ENCODE measurements around the gene EHMT1. TPM values are rescaled to one million over a fixed set of nuclear protein-coding genes. Genes with fewer than 3 reads are reported as not detected.

The EHMT1 gene
- total RNA-seq, 1 donor from 2014 or later = 30.5 TPM

GRCh38 chr9:137836831-137837241, 218.0 kb downstream of the EHMT1 start:
- ATAC-seq = peak; percentile 15
- intact Hi-C loops (cut with DNase I) = no loop called here
- no peak for DNase-seq (ENCODE audit: missing footprints)

DNA sequence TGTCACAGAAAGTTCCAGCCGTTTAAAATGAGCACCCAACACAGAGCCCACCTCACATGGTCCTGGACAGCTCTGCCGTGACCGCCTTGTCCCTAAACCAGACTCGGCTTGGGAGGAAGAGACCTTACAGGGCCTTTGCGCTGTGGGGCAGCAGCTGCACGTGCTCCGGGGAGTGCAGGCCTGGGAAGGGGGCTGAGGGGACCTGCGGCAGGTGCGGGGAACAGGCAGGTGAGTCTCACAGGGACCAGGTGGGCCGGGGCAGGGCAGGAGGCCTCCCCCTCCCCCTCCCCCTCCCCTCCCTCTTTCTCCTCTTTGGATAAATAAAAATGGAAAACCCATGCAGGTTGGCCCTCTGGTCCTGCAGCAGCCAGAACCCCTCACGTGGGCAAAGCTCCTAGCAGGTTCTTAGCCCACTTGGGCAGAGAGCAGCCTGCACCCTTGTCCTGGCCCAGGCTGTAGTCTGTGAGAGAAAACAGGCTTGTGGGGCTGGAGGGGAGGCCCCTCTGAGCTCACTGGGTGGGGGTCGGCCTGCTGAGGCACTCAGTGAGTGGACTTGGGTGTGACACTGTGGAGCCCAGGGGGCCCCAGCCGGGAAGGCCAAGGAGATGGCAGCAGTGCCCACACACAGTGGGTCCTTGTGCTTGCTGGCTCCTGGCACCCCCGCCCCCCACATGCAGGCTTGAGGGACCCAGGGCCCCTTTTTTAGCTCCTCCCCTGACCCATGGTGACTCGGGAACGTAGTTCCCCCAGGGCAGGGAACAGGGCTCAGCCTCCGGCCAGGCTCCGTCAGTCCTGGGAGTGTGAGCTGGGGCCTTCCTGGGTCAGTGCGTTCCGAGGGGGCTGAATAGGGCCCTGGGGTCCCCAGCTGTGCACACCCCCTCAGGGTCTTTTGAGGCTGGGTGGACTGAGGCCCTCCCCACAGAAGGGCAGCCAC, 218.8 kb downstream of the EHMT1 start:
- DNase-seq (ENCODE audit: missing footprints) = no peak
- intact Hi-C loops (cut with DNase I) = no loop called here
- peak; percentile 20 for ATAC-seq

GRCh38 chr9:137838576-137838975, 219.8 kb downstream of the EHMT1 start:
- DNase-seq (ENCODE audit: missing footprints) (no peak), ATAC-seq (no peak)
- intact Hi-C loops (cut with DNase I) = no loop called here

GRCh38 chr9:137843355-137843754, 224.6 kb downstream of the EHMT1 start:
- ATAC-seq (no peak), DNase-seq (ENCODE audit: missing footprints) (no peak)
- intact Hi-C loops (cut with DNase I) = no loop called here

- ATAC-seq (no peak), DNase-seq (ENCODE audit: missing footprints) (no peak)
- intact Hi-C loops (cut with DNase I) = no loop called here
Measured at GRCh38 chr9:137851516-137852267, 232.9 kb downstream of the EHMT1 start.

- DNase-seq (ENCODE audit: missing footprints) (no peak), ATAC-seq (no peak)
- intact Hi-C loops (cut with DNase I) = no loop called here
Measured at GRCh38 chr9:137853392-137853995, 234.7 kb downstream of the EHMT1 start.

DNA sequence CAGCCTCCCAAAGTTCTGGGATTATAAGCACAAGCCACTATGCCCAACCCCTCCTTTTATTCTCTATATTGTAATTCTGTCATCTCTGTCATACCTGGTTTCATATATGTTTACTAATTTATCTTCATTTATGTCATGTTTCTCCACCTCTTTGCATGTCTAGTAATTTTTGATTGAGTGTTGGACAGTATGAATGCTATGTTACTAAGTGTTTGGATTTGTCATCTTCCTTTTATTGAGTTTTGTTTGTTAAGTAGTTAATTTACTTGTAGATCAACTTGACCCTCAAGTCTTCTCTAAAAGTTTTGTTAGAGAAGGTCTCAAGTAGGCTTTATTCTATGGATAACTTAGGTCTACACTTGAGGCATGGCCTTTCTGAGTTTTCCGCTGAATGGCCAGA, 241.6 kb downstream of the EHMT1 start:
- no peak for DNase-seq (ENCODE audit: missing footprints)
- intact Hi-C loops (cut with DNase I) = no loop called here
- no peak for ATAC-seq

- intact Hi-C loops (cut with DNase I) = no loop called here
- no peak for DNase-seq (ENCODE audit: missing footprints)
- ATAC-seq = no peak
Measured at GRCh38 chr9:137865581-137866145, 246.9 kb downstream of the EHMT1 start.

- intact Hi-C loops (cut with DNase I) = no loop called here
- no peak for ATAC-seq
Measured at GRCh38 chr9:137866226-137867141, 247.7 kb downstream of the EHMT1 start.

GRCh38 chr9:137870432-137870831, 251.6 kb downstream of the EHMT1 start:
- DNase-seq (ENCODE audit: missing footprints) (no peak), ATAC-seq (no peak)
- intact Hi-C loops (cut with DNase I) = no loop called here

More at GRCh38 chr9:137866226-137867141, 247.7 kb downstream of the EHMT1 start:
- no peak for DNase-seq (ENCODE audit: missing footprints)

DNA sequence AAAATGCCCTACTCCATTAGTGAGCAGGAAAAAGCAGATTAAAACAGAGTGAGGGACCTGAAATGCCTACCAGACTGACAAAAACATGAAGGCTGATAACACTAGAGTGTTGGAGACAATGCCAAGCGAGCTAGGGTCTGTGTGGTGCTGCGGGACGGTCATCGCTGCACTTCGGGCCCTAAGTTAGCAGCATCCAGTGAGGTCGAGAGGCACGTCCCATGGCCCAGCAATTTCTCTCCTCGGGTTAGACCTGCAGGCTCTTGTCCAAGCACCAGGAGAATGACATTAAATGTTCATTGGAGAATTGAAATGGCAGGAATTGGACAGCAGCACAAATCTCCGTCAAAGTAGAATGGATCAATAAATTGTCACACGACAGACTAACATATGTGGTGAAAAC, 253.5 kb downstream of the EHMT1 start:
- intact Hi-C loops (cut with DNase I) = no loop called here
- no peak for ATAC-seq
- DNase-seq (ENCODE audit: missing footprints) = no peak

GRCh38 chr9:137873408-137873807, 254.6 kb downstream of the EHMT1 start:
- no peak for DNase-seq (ENCODE audit: missing footprints)
- no peak for ATAC-seq
- intact Hi-C loops (cut with DNase I) = no loop called here

DNA sequence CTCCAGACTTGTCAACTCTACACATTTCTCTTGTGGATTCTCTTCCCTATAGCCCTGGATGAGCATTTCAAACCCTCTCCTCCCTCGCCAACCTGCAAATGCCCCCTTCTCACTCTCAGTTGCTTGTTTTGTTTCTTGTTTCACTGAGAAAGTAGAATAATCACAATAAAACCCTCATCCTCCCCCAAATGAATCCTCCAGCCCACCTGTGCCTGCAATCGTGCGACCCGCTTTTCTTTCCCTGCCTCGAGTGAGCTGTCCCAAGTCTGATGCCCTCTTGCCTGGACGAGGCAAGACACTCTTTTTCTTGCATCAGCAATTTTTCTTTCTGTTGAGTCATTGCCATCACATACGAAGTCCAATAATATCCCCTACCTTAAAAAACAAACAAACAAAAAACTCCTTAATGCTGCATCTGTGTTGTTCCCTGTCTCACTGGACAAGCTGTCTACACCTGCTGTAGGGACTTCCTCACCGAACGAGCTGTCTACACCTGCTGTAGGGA, 255.1 kb downstream of the EHMT1 start:
- intact Hi-C loops (cut with DNase I) = no loop called here
- ATAC-seq (no peak), DNase-seq (ENCODE audit: missing footprints) (no peak)

DNA sequence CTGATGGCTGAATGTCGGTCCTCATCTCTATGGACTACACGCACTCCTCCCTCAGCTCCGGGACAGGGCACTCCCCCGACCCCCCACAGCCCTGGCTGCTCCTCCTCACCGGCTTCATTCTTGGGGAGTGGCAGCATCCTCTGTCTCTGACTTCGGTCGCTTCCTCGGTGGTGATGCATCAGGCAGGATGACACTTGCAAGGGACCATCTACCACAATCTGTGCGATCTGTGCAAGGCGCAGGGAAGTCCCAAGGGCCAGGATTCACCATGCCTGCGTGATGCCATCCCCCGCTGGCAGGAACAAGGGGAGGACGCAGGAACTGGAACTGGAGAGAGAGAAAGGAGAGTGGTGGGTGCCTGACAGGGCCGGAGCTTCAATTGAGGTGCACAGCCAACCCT, 256.5 kb downstream of the EHMT1 start:
- ATAC-seq = no peak
- no peak for DNase-seq (ENCODE audit: missing footprints)
- intact Hi-C loops (cut with DNase I) = no loop called here

DNA sequence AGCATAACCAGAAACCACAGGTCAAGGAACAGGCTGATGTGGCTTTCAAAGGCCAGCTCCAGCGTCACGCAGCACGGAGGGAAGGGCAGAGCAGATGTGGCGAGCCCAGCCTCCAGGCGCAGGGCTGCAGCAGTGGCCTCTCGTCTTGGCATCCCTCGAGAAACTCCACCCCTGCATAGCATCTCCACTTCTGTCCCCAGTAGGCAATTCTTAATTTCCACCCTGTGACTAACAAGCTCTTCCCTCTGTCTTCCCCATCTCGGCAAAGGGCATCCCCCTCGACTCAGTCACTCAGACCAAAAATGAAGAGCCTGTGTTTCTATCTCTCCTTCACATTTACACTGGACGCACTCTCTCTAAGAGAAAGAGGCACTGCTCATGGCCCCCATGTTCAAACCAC, 257.0 kb downstream of the EHMT1 start:
- ATAC-seq (no peak), DNase-seq (ENCODE audit: missing footprints) (no peak)
- intact Hi-C loops (cut with DNase I) = no loop called here

DNA sequence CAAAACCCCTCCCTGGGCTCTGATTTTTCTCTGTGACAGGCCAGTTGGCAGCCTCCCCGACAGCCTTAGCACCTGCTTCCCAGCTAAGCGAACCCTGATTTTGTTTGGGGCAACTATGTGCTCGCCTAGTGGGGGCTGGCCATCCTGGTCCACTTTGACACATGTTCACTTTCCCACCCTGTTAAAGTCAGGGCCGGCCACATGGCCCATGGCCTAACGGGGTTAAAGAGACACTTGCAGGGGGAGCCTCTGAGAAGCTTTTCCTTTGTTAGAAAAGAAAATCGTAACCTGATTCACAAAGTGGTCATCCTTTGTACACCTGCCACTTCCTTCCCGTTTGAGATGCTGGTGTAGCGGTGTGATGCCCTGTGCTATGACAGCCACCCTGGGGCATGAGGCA, 257.5 kb downstream of the EHMT1 start:
- no peak for DNase-seq (ENCODE audit: missing footprints)
- ATAC-seq = no peak
- intact Hi-C loops (cut with DNase I) = no loop called here

- ATAC-seq = no peak
- DNase-seq (ENCODE audit: missing footprints) = no peak
- intact Hi-C loops (cut with DNase I) = no loop called here
Measured at GRCh38 chr9:137876781-137877386, 258.1 kb downstream of the EHMT1 start.
